GM23338 (cell line): Measurements from ENCODE around the gene DEFB127.

Experiments used
- EZH2phosphoT487 ChIP-seq: fragments of 200-600 bp; sonication (generic); IDR thresholded peaks from one replicate; pipeline ENCODE4 v1.8.1; 2018; ENCODE audit warnings: antibody characterized with exemption; ENCODE audit not compliant: unreplicated experiment
- JUNB ChIP-seq: IDR thresholded peaks from one replicate; pipeline ENCODE4 v1.6.1; 2016; ENCODE audit warnings: antibody characterized with exemption; ENCODE audit not compliant: unreplicated experiment
- POLR2AphosphoS5 ChIP-seq: IDR thresholded peaks from 2 replicates; pipeline ENCODE4 v1.6.1; 2016; ENCODE audit warnings: antibody characterized with exemption, low read depth
- STAT1 ChIP-seq: IDR thresholded peaks from one replicate; pipeline ENCODE4 v1.6.1; 2016; ENCODE audit warnings: antibody characterized with exemption; ENCODE audit not compliant: unreplicated experiment
- TF ChIP-seq, protein P1 (sequence below), 2 experiments: fragments of 200-600 bp in 1 of 2; sonication (generic) in 1 of 2; conservative IDR thresholded peaks; 2 replicates each; pipeline versions ENCODE4 v1.5.1 to v1.6.1; 2016 to 2017; ENCODE audit warnings: antibody characterized with exemption in 2 of 2, low read depth in 2 of 2, mild to moderate bottlenecking in 2 of 2, moderate library complexity in 1 of 2
- TF ChIP-seq, protein P2 (sequence below): IDR thresholded peaks from one replicate; pipeline ENCODE4 v1.6.1; 2018; ENCODE audit warnings: antibody characterized with exemption; ENCODE audit not compliant: unreplicated experiment

DNA sequence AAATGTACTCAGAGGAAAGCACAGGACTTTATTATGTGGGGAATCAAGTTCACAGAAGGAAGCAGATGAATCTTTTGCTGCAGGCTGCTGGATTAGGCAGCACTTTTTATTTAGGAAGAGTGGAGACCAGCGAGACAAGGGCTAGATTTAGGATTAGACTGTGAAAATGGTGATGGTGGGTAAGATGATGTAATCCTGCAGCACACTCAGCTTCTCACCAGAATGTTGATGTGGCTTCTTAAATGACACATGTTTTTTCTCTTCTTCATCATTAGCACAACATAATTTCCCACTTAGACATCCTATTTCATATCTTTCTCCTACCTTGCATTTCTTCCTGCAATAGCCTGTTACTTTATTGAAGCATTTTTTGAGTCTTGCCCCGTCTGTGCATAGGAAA is 30.5 kb downstream of the DEFB127 start:
- TF ChIP-seq, protein P1, sequence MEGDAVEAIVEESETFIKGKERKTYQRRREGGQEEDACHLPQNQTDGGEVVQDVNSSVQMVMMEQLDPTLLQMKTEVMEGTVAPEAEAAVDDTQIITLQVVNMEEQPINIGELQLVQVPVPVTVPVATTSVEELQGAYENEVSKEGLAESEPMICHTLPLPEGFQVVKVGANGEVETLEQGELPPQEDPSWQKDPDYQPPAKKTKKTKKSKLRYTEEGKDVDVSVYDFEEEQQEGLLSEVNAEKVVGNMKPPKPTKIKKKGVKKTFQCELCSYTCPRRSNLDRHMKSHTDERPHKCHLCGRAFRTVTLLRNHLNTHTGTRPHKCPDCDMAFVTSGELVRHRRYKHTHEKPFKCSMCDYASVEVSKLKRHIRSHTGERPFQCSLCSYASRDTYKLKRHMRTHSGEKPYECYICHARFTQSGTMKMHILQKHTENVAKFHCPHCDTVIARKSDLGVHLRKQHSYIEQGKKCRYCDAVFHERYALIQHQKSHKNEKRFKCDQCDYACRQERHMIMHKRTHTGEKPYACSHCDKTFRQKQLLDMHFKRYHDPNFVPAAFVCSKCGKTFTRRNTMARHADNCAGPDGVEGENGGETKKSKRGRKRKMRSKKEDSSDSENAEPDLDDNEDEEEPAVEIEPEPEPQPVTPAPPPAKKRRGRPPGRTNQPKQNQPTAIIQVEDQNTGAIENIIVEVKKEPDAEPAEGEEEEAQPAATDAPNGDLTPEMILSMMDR (conservative IDR thresholded peaks at IDR 0.05; ENCODE audit: low read depth in 2 of 2): no peak
- no peak for TF ChIP-seq JUNB
- no peak for TF ChIP-seq STAT1
- no peak for TF ChIP-seq EZH2phosphoT487
- no peak for TF ChIP-seq POLR2AphosphoS5
- TF ChIP-seq, protein P2, sequence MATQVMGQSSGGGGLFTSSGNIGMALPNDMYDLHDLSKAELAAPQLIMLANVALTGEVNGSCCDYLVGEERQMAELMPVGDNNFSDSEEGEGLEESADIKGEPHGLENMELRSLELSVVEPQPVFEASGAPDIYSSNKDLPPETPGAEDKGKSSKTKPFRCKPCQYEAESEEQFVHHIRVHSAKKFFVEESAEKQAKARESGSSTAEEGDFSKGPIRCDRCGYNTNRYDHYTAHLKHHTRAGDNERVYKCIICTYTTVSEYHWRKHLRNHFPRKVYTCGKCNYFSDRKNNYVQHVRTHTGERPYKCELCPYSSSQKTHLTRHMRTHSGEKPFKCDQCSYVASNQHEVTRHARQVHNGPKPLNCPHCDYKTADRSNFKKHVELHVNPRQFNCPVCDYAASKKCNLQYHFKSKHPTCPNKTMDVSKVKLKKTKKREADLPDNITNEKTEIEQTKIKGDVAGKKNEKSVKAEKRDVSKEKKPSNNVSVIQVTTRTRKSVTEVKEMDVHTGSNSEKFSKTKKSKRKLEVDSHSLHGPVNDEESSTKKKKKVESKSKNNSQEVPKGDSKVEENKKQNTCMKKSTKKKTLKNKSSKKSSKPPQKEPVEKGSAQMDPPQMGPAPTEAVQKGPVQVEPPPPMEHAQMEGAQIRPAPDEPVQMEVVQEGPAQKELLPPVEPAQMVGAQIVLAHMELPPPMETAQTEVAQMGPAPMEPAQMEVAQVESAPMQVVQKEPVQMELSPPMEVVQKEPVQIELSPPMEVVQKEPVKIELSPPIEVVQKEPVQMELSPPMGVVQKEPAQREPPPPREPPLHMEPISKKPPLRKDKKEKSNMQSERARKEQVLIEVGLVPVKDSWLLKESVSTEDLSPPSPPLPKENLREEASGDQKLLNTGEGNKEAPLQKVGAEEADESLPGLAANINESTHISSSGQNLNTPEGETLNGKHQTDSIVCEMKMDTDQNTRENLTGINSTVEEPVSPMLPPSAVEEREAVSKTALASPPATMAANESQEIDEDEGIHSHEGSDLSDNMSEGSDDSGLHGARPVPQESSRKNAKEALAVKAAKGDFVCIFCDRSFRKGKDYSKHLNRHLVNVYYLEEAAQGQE: no peak
